Activated CD4-positive, alpha-beta T cell treated with anti-CD3 and anti-CD28 coated beads, Interleukin-2, Interleukin-4, amounts not matched to agents 100 ng/mL and 50 ng/mL, durations not matched to agents 16 hours and 8 hours (primary cell): Measurements from ENCODE around the gene GGACT.
"Not testable (repeated sequence)": the region's sequence is repeated elsewhere in the genome, so short reads cannot be mapped to it uniquely, and the experiment has no call there.

Source experiments
- DNase-seq: peaks from one replicate; pipeline ENCODE4 v3.0.0-alpha.2; 2020; ENCODE audit warnings: low spot score

GGACT gene

GRCh38 chr13:100588331-100589177, at the start of gene GGACT:
Gene GGACT, minus strand, starts transcription at chr13:100588789. Its CDS starts 56,198 bp downstream, at chr13:100532591.
- DNase-seq: peak; percentile 85

DNA sequence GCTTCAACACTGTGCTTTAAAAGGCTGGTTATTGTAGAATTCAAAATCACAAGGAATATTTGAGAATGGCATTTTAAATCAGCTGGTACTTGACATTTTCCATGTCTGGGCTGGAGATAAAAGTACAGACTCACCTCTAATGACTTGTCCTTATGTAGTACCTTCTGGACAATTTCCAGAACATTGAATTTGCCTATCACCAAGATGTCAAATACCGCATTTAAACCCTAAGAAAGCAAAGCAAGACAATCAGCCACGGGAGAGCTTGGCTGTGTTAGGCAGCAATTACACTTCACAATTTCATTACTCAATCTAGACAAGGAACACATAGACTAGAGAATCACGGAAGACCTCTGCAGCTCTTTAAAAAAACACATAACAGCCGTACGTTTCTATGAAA, 49.2 kb upstream of the GGACT start:
- no peak for DNase-seq

GRCh38 chr13:100637380-100637779, 48.8 kb upstream of the GGACT start:
- no peak for DNase-seq

- no peak for DNase-seq
Measured at GRCh38 chr13:100636441-100636840, 47.9 kb upstream of the GGACT start.

DNA sequence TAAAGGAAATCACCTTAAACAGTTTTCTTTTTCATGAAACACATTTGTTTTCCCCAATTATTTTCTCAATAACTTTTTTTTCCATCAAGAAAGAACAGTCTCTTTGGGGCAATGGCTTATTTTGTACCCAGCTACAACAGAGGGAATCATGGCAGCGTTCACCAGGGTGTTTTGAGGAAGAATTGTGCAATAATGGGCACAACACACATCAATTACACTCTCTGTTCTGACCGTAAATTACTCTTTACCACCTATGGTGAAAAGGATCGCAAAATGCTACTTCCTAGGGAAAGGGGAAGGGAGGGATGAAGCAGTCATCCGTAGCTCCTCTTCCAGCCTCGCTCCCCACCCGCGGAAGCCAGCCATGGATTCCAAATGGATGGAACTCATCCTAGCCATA, 47.4 kb upstream of the GGACT start:
- DNase-seq: no peak

- no peak for DNase-seq
Measured at GRCh38 chr13:100634696-100635095, 46.1 kb upstream of the GGACT start.

DNA sequence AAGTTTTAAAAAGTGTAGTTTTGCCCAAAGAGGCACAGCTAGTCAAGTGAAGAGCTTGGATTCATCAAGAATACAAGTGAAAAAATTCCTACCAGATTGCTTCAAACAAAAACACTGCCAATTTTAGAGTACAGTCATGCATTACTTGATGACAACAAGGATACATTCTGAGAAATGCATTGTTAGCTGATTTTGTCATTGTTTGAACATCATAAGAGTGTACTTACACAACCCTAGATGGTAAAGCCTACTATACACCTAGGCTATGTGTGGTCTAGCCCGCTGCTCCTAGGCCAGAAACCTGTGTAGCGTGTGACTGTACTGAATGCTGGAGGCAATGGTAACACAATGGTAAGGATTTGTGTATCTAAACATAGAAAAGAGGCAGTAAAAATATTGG, 44.9 kb upstream of the GGACT start:
- no peak for DNase-seq

- no peak for DNase-seq
Measured at GRCh38 chr13:100630555-100630954, 42.0 kb upstream of the GGACT start.

- no peak for DNase-seq
Measured at GRCh38 chr13:100627120-100627519, 38.5 kb upstream of the GGACT start.

GRCh38 chr13:100625447-100625846, 36.9 kb upstream of the GGACT start:
- DNase-seq: no peak

DNA sequence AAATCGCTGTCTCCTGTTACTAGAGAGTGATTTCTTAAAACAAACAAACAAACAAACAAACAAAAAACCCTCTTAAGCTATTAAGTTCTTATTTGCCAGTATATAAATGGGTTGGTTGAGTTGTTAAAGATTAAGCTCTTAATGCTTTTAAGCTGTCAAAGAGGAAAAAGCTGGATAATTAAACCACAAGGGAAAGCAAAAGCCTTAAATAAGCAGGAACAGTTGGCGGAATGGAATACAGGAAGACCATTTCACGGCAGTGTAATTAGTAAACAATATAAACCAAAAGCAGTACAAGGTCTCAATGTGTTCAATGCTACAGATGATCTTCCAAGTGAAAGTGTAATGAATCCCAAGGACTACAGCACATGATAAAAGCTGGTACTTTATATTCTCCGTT, 32.2 kb upstream of the GGACT start:
- no peak for DNase-seq

DNA sequence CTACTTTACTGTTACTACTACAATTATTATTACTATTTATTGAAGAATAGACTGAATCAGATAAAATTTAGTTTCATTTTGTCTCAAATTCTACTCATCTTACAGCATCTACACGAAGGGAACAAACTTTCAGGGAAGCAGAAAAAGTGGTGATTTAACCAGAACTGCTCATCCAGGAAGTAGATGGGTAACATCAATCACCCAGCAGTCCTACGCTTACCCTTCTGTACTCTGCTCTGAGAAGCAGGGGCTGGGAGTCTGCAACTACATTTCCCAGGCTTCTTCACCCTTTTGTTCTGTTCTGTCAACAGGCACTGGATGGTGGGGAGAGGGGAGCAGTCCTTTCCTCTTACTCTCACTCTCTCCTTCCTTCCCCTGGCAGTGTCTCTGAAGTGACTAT, 31.4 kb upstream of the GGACT start:
- DNase-seq: peak; percentile 23

DNA sequence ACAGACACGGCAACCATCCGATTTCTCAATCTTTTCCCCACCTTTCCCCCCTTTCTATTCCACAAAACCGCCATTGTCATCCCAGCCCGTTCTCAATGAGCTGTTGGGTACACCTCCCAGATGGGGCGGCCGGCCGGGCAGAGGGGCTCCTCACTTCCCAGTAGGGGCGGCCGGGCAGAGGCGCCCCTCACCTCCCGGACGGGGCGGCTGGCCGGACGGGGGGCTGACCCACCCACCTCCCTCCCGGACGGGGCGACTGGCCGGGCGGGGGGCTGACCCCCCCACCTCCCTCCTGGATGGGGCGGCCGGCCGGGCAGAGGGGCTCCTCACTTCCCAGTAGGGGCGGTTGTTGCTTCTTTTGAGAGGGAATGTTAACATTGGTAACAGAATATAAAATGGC, 30.3 kb upstream of the GGACT start:
- DNase-seq: not testable (repeated sequence)

DNA sequence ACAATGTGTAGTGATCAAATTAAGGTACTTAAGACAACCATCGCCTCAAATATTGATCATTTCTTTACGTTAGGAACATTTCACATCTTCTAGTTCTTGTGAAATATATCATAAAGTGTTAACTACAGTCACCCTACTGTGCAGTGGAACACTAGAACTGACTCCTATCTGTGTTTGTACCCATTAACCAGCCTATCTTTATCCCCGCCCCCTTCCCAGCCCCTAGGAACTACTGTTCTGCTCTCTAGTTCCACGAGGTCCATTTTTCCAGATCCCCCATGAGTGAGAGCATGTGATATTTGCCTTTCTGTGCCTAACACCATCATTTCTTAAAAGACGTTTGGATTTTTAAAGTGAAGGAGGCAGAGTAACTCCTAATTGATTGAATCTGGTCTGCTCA, 24.4 kb upstream of the GGACT start:
- no peak for DNase-seq

GRCh38 chr13:100611678-100612492, 23.3 kb upstream of the GGACT start:
- peak; percentile 30 for DNase-seq

- DNase-seq: no peak
Measured at GRCh38 chr13:100610391-100611347, 22.1 kb upstream of the GGACT start.

DNA sequence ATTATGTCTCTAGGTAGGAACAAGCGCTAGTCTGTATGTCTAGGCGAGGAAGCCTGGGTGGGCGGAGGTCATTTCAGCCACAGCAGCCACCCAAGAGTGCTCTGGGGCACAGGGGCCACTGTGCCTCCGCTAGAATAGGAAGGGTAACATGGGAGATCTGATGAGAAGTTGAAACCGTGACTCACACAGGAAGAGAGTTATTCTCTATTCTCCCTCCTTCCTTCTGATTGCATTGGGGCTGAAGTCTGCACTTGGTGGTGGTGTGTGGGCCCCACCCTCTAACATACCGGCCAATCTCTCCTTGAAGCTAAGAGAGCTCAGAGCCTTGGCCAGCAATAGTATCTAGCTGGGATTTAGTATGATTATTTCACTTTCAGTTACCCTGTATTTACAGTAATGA, 20.3 kb upstream of the GGACT start:
- DNase-seq: peak; percentile 65

DNA sequence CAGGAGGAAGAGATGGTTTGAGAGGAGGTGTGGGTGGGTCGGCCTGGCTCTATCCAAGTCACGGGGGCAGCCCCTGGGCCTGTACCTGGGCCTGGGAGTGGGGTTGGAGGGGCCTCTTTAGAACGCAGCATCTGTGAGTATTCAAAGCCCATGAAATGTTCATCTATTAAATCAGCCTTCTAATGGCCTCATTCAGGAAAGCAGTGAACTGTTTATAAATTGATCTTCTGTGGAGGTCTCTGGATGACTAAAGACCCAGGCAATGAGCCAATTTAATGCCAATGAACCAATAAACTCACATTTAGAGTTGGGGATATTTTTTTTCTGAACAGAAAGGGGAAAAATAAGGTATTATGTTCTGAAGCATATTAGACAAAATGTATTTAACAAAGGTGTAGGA, 19.9 kb upstream of the GGACT start:
- no peak for DNase-seq

- no peak for DNase-seq
Measured at GRCh38 chr13:100604918-100605710, 16.5 kb upstream of the GGACT start.

GRCh38 chr13:100602493-100603111, 14.0 kb upstream of the GGACT start:
- DNase-seq: no peak

DNA sequence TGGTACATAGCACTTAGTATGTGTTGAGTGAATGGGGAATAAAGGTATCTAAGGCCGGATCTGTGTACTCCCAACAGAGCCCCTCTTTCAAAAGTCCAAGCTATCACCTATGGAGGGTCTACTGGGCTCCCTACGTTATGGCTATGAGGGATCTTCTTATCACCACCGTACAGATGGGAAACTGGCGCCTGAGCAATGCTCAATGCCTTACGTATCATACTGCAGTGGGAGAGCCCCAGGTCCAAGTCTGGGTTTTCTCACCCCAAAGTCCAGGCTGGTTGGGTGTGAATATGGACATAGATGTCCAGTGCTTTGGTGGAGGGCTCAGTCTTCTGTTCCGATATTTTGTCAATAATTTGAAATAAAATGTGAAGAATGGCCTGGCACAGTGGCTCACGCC, 13.1 kb upstream of the GGACT start:
- no peak for DNase-seq
